ENCODE measurements around the gene TEX38.
A peak's percentile ranks its signal among the peaks of the same experiment; 100 is the strongest.
"Not testable (repeated sequence)": the region's sequence is repeated elsewhere in the genome, so short reads cannot be mapped to it uniquely, and the experiment has no call there.

TEX38 gene

GRCh38 chr1:46671554-46671953 is at the start of gene TEX38:
TEX38 (plus strand) TSS chr1:46671854; CDS start chr1:46671935, 81 bp downstream.
- no peak for DNase-seq

GRCh38 chr1:46621930-46622329 is 49.7 kb upstream of the TEX38 start:
- no peak for DNase-seq

GRCh38 chr1:46622344-46622743 is 49.3 kb upstream of the TEX38 start:
- peak in 1 of 51 donors; percentile 11 for DNase-seq

DNA sequence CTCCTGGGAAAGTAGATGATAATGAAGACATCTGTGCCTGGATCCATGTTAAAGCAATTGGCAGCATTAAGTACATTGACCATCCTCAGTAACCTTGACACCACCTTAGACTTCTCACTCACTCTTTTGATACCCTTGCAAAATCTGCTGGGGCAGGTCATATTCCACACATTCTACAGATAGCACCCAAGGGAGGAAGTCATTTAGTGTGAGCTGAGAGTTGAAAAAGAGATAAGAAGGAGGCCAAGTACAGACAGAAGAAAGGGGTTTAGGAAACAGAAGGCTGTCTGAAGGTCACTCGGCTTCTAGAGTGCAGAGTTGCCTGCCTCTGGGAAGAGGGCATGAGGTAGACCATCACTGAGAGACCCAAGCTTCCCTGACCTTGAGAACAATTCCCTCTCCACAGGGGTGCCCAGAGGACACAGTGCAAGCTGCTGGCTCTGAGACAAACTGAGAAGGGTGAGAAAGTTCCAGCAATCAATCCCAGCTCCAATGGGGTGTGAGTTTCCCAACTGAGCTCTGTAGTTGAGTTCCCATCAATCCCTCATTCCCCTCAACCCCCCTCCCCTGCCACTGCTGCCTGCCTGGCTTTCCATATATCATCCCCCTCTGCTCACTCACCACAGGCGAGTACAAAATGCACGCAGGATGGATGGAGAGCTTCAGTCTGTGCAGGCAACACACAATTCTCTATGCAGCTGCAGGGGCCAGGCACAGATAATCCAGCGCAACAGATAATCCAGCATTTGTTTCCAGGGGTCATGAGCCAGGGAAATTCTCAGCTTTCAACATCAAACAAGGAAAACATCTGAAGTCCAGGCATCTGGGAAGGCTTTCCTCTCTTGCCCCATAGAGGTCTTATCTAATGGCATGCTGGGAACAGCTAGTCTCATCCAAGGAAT is 47.7 kb upstream of the TEX38 start:
- DNase-seq: no peak

DNA sequence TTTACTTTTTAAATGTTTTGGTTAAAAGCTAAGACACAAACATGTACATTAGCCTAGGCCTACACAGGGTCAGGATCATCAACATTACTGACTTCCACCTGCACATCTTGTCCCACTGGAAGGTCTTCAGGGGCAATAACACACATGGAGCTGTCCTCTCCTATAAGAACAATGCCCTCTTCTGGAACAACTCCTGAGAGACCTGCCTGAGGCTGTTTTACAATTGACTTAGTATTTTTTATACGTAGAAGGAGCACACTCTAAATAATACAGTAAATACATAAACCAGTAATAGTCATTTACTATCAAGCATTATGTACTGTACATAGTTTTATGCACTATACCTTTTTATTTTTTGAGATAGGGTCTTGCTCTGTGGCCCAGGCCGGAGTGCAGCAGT is 40.9 kb upstream of the TEX38 start:
- DNase-seq: no peak

DNA sequence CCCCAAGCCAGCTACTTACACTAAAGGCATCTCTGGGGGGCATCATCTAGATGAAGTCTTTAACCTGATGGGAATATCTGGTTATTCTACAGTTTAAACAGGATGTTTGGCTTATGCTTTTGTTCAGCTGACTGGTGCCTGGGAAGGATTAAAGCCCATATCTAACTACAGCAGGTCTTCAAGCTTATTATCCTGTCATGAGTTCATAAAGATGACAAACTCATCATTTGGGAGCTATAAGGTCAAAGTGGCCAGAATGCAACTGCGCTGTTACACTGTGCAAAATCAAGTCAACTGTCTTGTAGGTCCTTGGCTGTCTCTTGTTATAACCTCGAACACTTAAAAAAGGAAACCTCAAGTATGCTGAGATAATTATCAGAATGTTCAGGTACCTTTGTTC is 36.4 kb upstream of the TEX38 start:
- DNase-seq: no peak

GRCh38 chr1:46637444-46638083 is 34.1 kb upstream of the TEX38 start:
- no peak for DNase-seq

DNA sequence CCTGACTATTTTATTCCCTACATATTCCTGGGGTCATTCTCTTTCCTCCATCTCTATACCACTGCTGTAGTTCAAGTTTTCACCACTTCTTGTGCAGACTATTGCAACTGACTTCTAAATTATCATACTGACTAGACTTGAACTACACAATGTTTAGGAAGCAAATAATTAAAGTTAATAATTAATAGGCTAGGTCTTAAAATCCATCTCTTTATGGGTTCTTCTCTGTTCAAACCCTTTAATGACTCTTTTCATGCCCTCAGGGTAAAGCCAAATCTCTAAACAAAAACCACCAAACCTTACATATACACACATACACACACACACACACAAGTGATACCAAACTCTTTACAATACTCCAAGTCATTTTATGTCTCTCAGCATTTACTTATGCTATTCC is 32.7 kb upstream of the TEX38 start:
- DNase-seq: no peak

DNA sequence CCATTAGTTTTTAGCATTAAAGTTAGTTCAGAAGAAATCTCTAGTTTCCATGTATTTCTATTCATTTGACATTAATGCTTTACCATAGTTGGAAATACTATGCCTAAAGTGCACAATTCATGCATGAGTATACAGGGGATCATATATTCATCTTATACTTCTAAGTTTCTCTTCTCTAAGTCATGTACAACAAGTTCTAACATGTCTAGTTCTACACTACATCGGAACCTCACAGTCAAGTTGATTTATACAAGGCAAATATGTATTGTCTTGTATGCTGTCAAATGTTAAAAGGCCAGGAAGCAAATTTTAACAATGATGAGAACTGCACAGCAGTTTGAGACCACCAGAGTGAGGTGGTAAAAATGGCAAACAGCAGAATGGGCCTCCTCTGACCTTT is 32.1 kb upstream of the TEX38 start:
- no peak for DNase-seq

DNA sequence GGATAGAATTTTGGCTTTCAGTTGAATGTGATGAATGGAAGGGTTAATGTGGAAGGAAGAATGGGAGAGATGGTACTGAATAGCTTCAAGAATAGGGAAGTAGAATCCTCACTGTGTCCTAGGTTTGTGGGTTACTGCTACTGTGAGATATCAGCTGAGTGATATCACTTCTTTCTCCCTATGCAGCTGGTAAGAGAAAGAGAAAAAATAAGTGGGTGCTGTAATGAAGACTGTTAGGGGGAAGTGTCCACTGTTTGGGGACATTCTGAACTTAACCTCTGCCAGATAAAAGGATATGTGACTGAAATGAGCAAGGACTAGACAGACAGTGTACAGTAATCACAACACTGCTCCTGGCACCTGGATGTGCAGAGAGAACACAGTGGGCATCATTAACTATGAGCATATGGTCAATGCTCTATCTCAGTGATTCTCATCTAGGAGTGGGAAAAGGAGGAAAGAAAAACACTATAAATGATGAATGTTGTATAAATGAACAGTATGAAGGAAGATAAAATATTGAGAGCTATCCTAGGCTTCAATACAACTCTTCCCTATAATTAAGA is 29.5 kb upstream of the TEX38 start:
- no peak for DNase-seq

- no peak for DNase-seq
Observed at GRCh38 chr1:46643368-46643775, 28.3 kb upstream of the TEX38 start.

- no peak for DNase-seq
Observed at GRCh38 chr1:46645815-46646214, 25.8 kb upstream of the TEX38 start.

DNA sequence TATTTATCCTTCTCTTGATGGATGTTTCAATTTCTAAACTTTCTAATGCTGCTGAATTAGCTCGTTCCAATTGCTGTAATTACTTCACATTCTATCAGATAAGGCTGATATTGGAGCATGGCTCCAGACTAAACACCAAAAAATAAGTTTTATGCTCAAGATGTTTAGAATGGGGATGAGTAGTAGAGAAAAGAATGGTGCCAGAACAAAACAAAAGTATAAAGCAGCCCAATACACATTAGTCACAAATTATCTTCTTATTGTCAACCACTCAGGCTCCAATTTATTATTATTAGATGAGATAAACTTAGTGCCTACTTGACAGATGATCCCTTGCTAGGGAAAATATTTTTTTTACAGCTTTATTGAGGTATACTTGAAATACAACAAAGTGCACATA is 25.3 kb upstream of the TEX38 start:
- no peak for DNase-seq

DNA sequence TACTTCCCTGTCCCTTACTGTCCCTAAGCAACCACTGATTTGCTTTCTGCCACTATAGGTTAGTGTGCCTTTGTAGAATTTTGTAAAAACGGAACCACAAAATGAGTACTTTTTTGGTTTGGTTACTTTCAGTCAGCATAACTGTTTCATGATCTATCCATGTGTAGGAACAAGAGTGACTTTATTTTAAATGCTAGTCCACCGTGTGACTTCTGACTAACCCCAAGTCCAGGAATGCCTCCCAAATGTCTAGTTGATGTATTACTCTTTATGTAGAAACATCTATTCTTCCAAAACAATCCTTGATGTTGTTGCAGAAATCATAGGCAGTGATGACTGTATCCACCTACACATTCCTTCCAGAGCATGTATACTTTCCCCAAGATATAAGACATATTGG is 24.8 kb upstream of the TEX38 start:
- no peak for DNase-seq

DNA sequence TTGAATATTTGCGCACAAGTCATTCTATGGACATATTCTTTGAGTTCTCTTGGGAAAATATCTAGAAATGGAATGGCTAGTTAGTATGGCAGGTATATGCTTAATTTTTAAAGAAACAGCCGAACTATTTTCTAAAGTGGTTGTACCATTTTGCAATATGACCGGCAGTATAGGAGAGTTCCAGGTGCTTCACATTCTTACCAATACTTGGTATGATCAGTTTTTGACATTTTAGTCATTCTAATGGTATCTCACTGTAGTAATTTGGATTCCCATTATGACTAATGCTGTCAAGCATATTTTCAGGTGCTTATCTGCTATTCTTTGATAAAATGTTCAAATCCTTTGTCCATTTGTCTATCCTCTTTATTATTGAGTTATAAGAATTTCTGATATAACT is 24.0 kb upstream of the TEX38 start:
- no peak for DNase-seq

- DNase-seq: no peak
Observed at GRCh38 chr1:46649764-46650163, 21.9 kb upstream of the TEX38 start.

DNA sequence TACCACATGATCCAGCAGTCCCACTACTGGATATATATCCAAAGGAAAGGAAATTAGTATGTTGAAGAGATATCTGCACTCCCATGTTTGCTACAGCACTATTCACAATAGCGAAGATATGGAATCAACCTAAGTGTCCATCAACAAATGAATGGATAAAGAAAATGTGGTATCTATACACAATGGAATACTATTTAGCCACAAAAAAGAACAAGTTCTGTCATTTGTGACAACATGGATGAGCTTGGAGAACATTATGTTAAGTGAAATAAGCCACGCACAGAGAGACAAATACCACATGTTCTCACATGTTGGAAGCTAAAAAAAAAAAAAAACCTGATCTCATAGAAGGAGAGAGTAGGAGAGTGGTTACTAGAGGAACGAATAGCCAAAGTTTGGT is 21.2 kb upstream of the TEX38 start:
- no peak for DNase-seq

- DNase-seq: not testable (repeated sequence)
Observed at GRCh38 chr1:46651152-46651551, 20.5 kb upstream of the TEX38 start.

DNA sequence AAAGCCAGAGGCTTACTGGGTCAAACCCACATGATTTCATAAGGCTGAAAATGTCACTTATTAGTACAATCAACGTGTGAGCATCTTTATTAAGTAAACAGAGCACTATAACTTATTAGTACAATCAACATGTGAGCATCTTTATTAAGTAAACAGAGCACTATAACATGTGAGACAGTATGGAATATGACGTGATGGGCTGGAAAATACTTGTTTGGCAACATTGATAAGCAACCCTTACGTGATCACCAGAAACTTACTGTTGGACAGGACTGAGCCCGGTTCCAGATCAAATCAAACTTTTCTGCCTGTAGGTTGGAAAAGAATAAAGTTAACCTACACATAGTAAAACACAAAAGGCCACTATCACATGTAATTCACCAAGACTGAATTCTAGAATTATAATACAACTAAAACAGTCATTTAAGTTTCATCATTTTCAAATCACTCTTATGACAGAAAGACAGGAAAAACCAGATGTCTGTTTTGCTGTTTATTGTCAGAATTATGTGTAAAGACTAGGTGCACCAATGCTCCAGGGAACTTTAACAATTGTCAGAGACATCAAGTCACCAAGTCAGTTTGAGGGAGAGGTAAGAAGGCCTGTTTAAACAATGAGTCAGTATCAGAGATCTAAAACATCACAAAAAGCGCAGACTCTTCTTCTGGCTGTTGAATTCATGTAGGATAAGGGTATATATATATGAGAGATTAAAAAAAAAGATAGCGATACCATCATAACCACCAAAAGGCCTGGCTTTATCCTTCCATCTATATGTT is 19.1 kb upstream of the TEX38 start:
- no peak for DNase-seq

DNA sequence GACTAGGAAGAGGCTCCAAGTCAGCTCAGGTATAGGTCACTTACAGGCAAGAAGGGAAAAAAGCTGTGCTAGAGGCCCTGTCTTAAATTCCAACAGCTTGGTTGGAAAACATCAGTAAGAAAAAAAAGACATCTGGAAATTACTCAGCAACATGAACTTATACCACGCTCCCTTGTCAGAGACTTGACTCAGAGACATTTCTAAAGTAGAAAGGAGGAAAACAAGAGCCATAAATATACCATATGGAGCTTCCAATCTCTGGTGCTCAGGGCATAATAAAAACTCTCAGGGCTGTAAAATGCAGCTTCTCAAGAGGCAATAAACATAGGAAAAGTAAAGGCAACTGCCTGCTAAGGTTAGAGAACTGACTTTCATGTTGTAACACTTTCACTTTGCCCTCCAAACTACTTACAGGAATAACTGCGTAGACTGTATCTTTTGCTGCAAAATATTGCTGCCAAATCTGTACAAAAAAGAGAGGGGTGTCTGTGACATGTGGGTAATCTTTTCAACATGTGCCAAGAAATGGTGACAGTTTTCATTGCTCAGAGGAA is 18.2 kb upstream of the TEX38 start:
- DNase-seq: no peak

GRCh38 chr1:46654012-46654411 is 17.6 kb upstream of the TEX38 start:
- no peak for DNase-seq

DNA sequence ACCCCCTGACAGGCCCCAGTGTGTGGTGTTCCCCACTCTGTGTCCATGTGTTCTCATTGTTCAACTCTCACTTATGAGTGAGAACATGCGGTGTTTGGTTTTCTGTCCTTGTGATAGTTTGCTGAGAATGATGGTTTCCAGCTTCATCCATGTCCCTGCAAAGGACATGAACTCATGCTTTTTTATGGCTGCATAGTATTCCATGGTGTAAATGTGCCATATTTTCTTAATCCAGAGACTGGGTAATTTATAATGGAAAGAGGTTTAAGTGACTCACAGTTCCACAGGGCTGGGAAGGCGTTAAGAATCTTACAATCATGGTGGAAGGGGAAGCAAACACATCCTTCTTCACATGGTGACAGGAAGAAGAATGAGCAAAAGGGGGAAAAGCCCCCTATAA is 17.0 kb upstream of the TEX38 start:
- not testable (repeated sequence) for DNase-seq

Measured in hypothalamus (tissue), 51 donors.